Loucy (cell line): Measurements from ENCODE around the gene USP34.

Experiments
- EZH2phosphoT487 ChIP-seq: fragments of 200-600 bp; IDR thresholded peaks from 2 replicates; pipeline ENCODE4 v1.6.1; 2018; ENCODE audit warnings: antibody characterized with exemption, mild to moderate bottlenecking, moderate library complexity, borderline replicate concordance
- TF ChIP-seq, protein P1 (sequence below): fragments of 200-600 bp; sonication (generic); conservative IDR thresholded peaks from 2 replicates; pipeline ENCODE4 v1.5.1; 2014; ENCODE audit warnings: mild to moderate bottlenecking, antibody characterized with exemption, low read length

DNA sequence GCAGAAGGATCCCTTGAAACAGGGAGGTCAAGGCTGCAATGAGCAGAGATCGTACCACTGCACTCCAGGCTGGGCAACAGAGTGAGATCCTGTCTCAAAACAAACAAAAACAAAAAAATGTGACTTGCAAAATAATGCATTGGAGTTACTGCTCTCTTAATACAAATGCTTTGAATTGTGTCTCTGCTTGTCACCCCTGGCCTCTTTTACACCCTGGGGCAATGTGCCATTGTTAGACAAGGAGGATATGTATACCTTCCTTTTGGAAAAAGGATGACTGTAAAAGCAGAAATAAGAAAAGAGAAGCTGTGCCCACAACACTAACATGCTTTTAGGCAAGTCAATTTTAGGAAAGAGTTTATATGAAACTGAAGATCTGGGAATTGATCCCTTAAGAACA, 329.7 kb downstream of the USP34 start:
- TF ChIP-seq, protein P1, sequence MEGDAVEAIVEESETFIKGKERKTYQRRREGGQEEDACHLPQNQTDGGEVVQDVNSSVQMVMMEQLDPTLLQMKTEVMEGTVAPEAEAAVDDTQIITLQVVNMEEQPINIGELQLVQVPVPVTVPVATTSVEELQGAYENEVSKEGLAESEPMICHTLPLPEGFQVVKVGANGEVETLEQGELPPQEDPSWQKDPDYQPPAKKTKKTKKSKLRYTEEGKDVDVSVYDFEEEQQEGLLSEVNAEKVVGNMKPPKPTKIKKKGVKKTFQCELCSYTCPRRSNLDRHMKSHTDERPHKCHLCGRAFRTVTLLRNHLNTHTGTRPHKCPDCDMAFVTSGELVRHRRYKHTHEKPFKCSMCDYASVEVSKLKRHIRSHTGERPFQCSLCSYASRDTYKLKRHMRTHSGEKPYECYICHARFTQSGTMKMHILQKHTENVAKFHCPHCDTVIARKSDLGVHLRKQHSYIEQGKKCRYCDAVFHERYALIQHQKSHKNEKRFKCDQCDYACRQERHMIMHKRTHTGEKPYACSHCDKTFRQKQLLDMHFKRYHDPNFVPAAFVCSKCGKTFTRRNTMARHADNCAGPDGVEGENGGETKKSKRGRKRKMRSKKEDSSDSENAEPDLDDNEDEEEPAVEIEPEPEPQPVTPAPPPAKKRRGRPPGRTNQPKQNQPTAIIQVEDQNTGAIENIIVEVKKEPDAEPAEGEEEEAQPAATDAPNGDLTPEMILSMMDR, result no peak
- no peak for TF ChIP-seq EZH2phosphoT487
